GM12878 (cell line): ENCODE measurements around the gene SDC1. TPM values are rescaled to one million over a fixed set of nuclear protein-coding genes. Genes with fewer than 3 reads are reported as not detected.

Source experiments
- ATAC-seq: fragments of 200-7000 bp; cut with Tn5 transposase; 3 replicates; pipeline ENCODE4 v1.9.1; 2020; ENCODE audit warnings: mild to moderate bottlenecking, moderate library complexity
- BruUV-seq: library from RNA; stranded (reverse); fragments of 400-500 nt; replicated peaks from 2 replicates; lab custom pipeline; 2021; lab: Mats Ljungman, UMichigan
- CTCF ChIA-PET: fragments of 300-600 bp; sonication (Branson Sonifier 250); formaldehyde crosslinking; extraction: SDS; loops from one replicate; lab custom pipeline; 2021; ENCODE audit warnings: inconsistent platforms; lab: Yijun Ruan, JAX
- POLR2A ChIA-PET: fragments of 350-600 bp; formaldehyde crosslinking; extraction: SDS; loops from one replicate; lab custom pipeline; 2021; ENCODE audit warnings: inconsistent platforms; lab: Charles Lee
- RAD21 ChIA-PET: fragments of 300-600 bp; sonication (Branson Sonifier 250); formaldehyde crosslinking; loops from one replicate; lab custom pipeline; 2023; ENCODE audit warnings: antibody characterized with exemption; ENCODE audit not compliant: unreplicated experiment; lab: Charles Lee
- SMC1A ChIA-PET: fragments of 300-600 bp; sonication (Branson Sonifier 250); formaldehyde crosslinking; loops from one replicate; lab custom pipeline; 2023; ENCODE audit not compliant: unreplicated experiment, uncharacterized antibody; lab: Charles Lee
- DNase-seq: peaks from one replicate; pipeline ENCODE4 v3.0.0-alpha.2; 2011; ENCODE audit warnings: low read depth, low spot score
- FAIRE-seq: peaks from 3 replicates; lab custom pipeline; 2011; peaks lifted over from hg19 to GRCh38; lab: Jason Lieb, UNC
- H2AFZ ChIP-seq: 2 replicates; pipeline ENCODE4 v1.6.0; 2011; ENCODE audit warnings: low read depth, low read length, control low read depth; ENCODE audit not compliant: control insufficient read depth
- H3K27ac ChIP-seq: 2 replicates; pipeline ENCODE4 v1.5.1; 2011; ENCODE audit warnings: control low read depth; ENCODE audit not compliant: control insufficient read depth, insufficient read depth
- H3K27me3 ChIP-seq, 2 experiments: replicated peaks in 1 of 2; 2 replicates each; pipeline versions ENCODE4 v1.6.0 to v1.6.1; 2011; ENCODE audit warnings: low read length in 1 of 2; ENCODE audit not compliant: control insufficient read depth in 2 of 2, insufficient read depth in 2 of 2
- H3K36me3 ChIP-seq, 2 experiments: 2 replicates each; pipeline ENCODE4 v1.5.1; 2011; ENCODE audit warnings: low read length in 1 of 2; ENCODE audit not compliant: control insufficient read depth in 2 of 2, insufficient read depth in 2 of 2
- H3K4me1 ChIP-seq: 2 replicates; pipeline ENCODE4 v1.6.1; 2011; ENCODE audit warnings: mild to moderate bottlenecking, low read length, moderate library complexity, mixed read lengths; ENCODE audit not compliant: control insufficient read depth, insufficient read depth
- H3K4me2 ChIP-seq: 2 replicates; pipeline ENCODE4 v1.6.0; 2011; ENCODE audit warnings: control low read depth; ENCODE audit not compliant: control insufficient read depth, insufficient read depth
- H3K4me3 ChIP-seq: fragments of 200-600 bp; sonication (generic); 2 replicates; pipeline ENCODE4 v1.5.1; 2016
- H3K79me2 ChIP-seq: 2 replicates; pipeline ENCODE4 v1.6.0; 2011; ENCODE audit warnings: low read length; ENCODE audit not compliant: control insufficient read depth, insufficient read depth
- H3K9ac ChIP-seq: 2 replicates; pipeline ENCODE4 v1.8.0; 2011; ENCODE audit warnings: low read length, control low read depth, mixed read lengths; ENCODE audit not compliant: control insufficient read depth, insufficient read depth
- H3K9me3 ChIP-seq: replicated peaks from 3 replicates; pipeline ENCODE4 v1.5.1; 2011; ENCODE audit warnings: mild to moderate bottlenecking, low read length; ENCODE audit not compliant: control insufficient read depth, insufficient read depth
- H4K20me1 ChIP-seq: 2 replicates; pipeline ENCODE4 v1.6.0; 2011; ENCODE audit not compliant: control insufficient read depth, insufficient read depth
- CTCF ChIP-seq, 3 experiments: IDR thresholded peaks in 2 of 3; conservative IDR thresholded peaks in 1 of 3; 2 replicates each; pipeline ENCODE4 v1.5.1; 2011; ENCODE audit warnings: low read depth in 3 of 3, low read length in 3 of 3, mild to moderate bottlenecking in 3 of 3, control low read depth in 2 of 3, moderate library complexity in 2 of 3, inconsistent platforms in 1 of 3, mixed read lengths in 1 of 3; ENCODE audit not compliant: control insufficient read depth in 2 of 3, insufficient read depth in 1 of 3; ENCODE audit errors: extremely low read depth in 1 of 3
- HDAC2 ChIP-seq: fragments of 200-600 bp; sonication (generic); IDR thresholded peaks from 2 replicates; pipeline ENCODE4 v1.6.1; 2017
- MEF2A ChIP-seq: IDR thresholded peaks from 2 replicates; pipeline ENCODE4 v1.6.1; 2011; ENCODE audit warnings: low read depth, mild to moderate bottlenecking, low read length, moderate library complexity; ENCODE audit not compliant: insufficient read depth
- MXI1 ChIP-seq: fragments of 150-350 bp; IDR thresholded peaks from 2 replicates; pipeline ENCODE4 v1.6.1; 2011; ENCODE audit warnings: low read depth, mild to moderate bottlenecking, inconsistent platforms, low read length, improper control_type of control experiment
- NFXL1 ChIP-seq: fragments of 450-650 bp; IDR thresholded peaks from 2 replicates; pipeline ENCODE4 v1.6.1; 2017; ENCODE audit warnings: antibody characterized with exemption, mild to moderate bottlenecking, borderline replicate concordance
- NR2F1 ChIP-seq: fragments of 450-650 bp; conservative IDR thresholded peaks from 2 replicates; pipeline ENCODE4 v1.6.1; 2017; ENCODE audit warnings: mild to moderate bottlenecking
- RB1 ChIP-seq: fragments of 450-650 bp; formaldehyde crosslinking; IDR thresholded peaks from 2 replicates; pipeline ENCODE4 v1.6.1; 2017; ENCODE audit warnings: mild to moderate bottlenecking, borderline replicate concordance
- SKIL ChIP-seq: fragments of 450-650 bp; IDR thresholded peaks from 2 replicates; pipeline ENCODE4 v1.6.1; 2017; ENCODE audit warnings: mild to moderate bottlenecking, low read depth, inconsistent platforms; ENCODE audit not compliant: poor library complexity, severe bottlenecking
- SMC3 ChIP-seq: IDR thresholded peaks from 2 replicates; pipeline ENCODE4 v1.6.1; 2011; ENCODE audit warnings: low read length, improper control_type of control experiment, borderline replicate concordance
- SUZ12 ChIP-seq: fragments of 200-600 bp; sonication (generic); IDR thresholded peaks from one replicate; pipeline ENCODE4 v1.6.1; 2018; ENCODE audit warnings: antibody characterized with exemption, mild to moderate bottlenecking; ENCODE audit not compliant: unreplicated experiment
- ZNF217 ChIP-seq: fragments of 450-650 bp; IDR thresholded peaks from 2 replicates; pipeline ENCODE4 v1.6.1; 2017; ENCODE audit warnings: antibody characterized with exemption, mild to moderate bottlenecking
- WGBS: methylation state at CpG from one replicate; pipeline ENCODE4 v1.1.6; 2016; ENCODE audit warnings: low lambda C conversion rate; ENCODE audit not compliant: insufficient replicate concordance, insufficient coverage; ENCODE audit errors: missing lambda C conversion rate; 5-methylcytosine and 5-hydroxymethylcytosine counted together
- in situ Hi-C: fragments of 300-500 bp; cut with MboI; formaldehyde crosslinking; loops from 9 replicates; pipeline ENCODE4 v1.14.3; 2018; ENCODE audit warnings: mixed read lengths
- intact Hi-C: fragments of 100-400 bp; cut with micrococcal nuclease; formaldehyde crosslinking; loops from one replicate; pipeline ENCODE4 v1.14.2; 2022; ENCODE audit not compliant: unreplicated experiment
- polyA plus RNA-seq, 11 experiments: library from polyadenylated mRNA; depleted of rRNA in 4 of 11; unstranded in 6 of 11; stranded (reverse) in 5 of 11; fragments of >200 nt; fragmentation: Nextera tagmentation in 4 of 11; fragmentation: Illumina TruSeq in 1 of 11; extraction: Ambion mirVana in 4 of 11; extraction: Trizol in 1 of 11; gene quantifications; 1 replicate in 1 of 11; 2 replicates in 10 of 11; pipeline versions ENCODE4 v1.2.1 to v1.2.3, GENCODE V29; 2011 to 2016; ENCODE audit warnings: inconsistent platforms in 2 of 11, missing spikeins in 2 of 11, low read depth in 1 of 11
- total RNA-seq, 4 experiments: library from RNA; depleted of rRNA in 3 of 4; stranded (reverse); fragments of >200 nt in 3 of 4; fragmentation: Illumina TruSeq in 1 of 4; extraction: Trizol in 1 of 4; gene quantifications; 2 replicates each; pipeline versions ENCODE4 v1.2.1 to v1.2.3, GENCODE V29; 2013 to 2021
- TF ChIP-seq, protein P1 (sequence below): IDR thresholded peaks from 2 replicates; pipeline ENCODE4 v1.6.1; 2012; ENCODE audit warnings: improper control_type of control experiment, low read depth, low read length; ENCODE audit not compliant: insufficient replicate concordance

Gene SDC1
- total and polyA plus RNA-seq, 10 of the 15 experiments (the other 5 are each of a cell fraction or from before 2014, with no cell fraction given): 0.85 to 36.8 (median 23.7) TPM

DNA sequence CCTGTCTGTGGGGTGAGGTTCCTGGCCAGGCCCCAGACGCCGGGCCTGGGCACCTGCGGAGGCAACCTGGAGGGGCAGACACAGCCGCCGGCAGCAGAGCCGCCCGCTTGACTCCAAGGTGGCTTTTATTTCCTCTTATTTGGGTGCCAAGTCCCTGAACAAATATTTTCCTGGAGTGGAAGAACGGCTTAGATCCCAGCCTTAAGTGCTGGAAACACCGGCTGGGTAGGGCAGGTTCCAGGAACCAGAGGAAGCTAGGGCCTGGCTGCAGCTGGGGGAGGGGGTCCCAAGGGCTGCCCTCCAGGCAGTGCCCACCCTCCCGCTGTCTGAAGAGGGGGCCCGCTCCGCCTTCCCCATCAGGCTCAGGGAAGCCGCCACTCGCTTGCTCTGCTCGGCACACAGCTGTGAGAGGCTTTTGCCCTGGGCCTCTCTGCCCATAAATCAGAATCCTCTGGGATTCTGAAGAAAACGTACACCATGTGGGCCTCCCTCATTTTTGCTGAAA is 28.2 kb downstream of the SDC1 start (continued):
- TF ChIP-seq CTCF (IDR thresholded peaks at IDR 0.05 in 2 of 3, conservative IDR thresholded peaks at IDR 0.05 in 1 of 3; ENCODE audit: control insufficient read depth in 2 of 3, extremely low read depth in 1 of 3, insufficient read depth in 1 of 3, low read depth in 3 of 3, low read length in 3 of 3): no peak
- TF ChIP-seq, all 136 proteins: peak for 0

DNA sequence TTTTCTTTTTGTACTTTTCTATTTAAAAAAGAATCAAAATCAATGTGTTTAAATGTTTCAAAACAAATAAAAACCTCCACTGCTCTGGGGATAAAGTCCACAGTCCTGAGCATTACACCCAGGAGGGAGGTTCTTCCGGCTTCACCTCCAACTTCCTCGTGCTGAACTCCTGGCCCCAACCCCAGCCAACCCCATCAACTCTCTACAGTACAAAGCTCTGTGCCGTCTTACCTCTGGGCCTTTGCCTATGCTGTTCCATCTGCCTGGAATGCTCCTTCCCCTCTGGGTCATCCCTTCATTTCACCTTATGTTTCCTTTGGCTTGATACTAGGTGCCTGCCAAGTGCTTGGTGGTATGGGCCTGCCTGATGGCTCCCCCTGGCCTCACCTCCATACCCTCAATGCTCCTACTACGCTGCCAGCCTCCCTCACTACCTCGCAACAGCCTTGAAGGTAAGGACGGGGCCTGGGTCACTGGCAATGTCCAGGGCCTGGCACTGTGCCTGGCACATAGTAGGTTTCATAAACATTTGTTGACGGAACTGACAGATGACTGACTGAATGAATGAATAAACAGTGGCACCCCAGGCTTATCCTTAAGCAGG is 28.8 kb downstream of the SDC1 start:
- ChIA-PET RAD21 (interaction anchor here (1.5 kb wide), 1 partner anchor 30 kb away, joined by 5 read pairs; no protein-coding TSS in a partner anchor), CTCF (interaction anchor here (0.6 to 1.8 kb wide), 2 partner anchors 10 to 57 kb away, joined by 3 to 8 read pairs; no protein-coding TSS in a partner anchor), POLR2A (no interaction called here), SMC1A (no interaction called here)
- BruUV-seq: no TSS peak
- no peak for DNase-seq
- Histone ChIP-seq H3K9me3 (no peaks in the 10 kb centered on the region), H3K27me3 (no peaks in the 10 kb centered on the region), H3K79me2 (no peaks in the 10 kb centered on the region), H3K27ac (no peak overlapping the region), H4K20me1 (no peaks in the 10 kb centered on the region), H3K4me1 (no peaks in the 10 kb centered on the region), H3K4me3 (no peak overlapping the region), H3K9ac (no peak overlapping the region), H2AFZ (no peak overlapping the region), H3K36me3 (no peaks in the 10 kb centered on the region), H3K4me2 (no peak overlapping the region)
- in situ Hi-C loops (no loop called here), intact Hi-C loops (no loop called here)
- WGBS: 76% methylated on average over 7 of the region's 7 CpGs
- no peak for ATAC-seq
- FAIRE-seq: no peak
- TF ChIP-seq ZNF217: no peak
- no peak for TF ChIP-seq NFXL1
- TF ChIP-seq MXI1: no peak
- TF ChIP-seq, protein P1, sequence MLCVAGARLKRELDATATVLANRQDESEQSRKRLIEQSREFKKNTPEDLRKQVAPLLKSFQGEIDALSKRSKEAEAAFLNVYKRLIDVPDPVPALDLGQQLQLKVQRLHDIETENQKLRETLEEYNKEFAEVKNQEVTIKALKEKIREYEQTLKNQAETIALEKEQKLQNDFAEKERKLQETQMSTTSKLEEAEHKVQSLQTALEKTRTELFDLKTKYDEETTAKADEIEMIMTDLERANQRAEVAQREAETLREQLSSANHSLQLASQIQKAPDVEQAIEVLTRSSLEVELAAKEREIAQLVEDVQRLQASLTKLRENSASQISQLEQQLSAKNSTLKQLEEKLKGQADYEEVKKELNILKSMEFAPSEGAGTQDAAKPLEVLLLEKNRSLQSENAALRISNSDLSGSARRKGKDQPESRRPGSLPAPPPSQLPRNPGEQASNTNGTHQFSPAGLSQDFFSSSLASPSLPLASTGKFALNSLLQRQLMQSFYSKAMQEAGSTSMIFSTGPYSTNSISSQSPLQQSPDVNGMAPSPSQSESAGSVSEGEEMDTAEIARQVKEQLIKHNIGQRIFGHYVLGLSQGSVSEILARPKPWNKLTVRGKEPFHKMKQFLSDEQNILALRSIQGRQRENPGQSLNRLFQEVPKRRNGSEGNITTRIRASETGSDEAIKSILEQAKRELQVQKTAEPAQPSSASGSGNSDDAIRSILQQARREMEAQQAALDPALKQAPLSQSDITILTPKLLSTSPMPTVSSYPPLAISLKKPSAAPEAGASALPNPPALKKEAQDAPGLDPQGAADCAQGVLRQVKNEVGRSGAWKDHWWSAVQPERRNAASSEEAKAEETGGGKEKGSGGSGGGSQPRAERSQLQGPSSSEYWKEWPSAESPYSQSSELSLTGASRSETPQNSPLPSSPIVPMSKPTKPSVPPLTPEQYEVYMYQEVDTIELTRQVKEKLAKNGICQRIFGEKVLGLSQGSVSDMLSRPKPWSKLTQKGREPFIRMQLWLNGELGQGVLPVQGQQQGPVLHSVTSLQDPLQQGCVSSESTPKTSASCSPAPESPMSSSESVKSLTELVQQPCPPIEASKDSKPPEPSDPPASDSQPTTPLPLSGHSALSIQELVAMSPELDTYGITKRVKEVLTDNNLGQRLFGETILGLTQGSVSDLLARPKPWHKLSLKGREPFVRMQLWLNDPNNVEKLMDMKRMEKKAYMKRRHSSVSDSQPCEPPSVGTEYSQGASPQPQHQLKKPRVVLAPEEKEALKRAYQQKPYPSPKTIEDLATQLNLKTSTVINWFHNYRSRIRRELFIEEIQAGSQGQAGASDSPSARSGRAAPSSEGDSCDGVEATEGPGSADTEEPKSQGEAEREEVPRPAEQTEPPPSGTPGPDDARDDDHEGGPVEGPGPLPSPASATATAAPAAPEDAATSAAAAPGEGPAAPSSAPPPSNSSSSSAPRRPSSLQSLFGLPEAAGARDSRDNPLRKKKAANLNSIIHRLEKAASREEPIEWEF: no peak
- TF ChIP-seq NR2F1: no peak
- TF ChIP-seq HDAC2: no peak
- TF ChIP-seq SKIL: no peak
- no peak for TF ChIP-seq MEF2A
- no peak for TF ChIP-seq RB1
- TF ChIP-seq SMC3: no peak
- no peak for TF ChIP-seq SUZ12
